OCI-LY1 (cell line): ENCODE data around the gene APBB3.

ENCODE experiments used
- CTCF ChIP-seq: fragments of 200-600 bp; sonication (generic), shearing (Covaris generic); IDR thresholded peaks from 2 replicates; pipeline ENCODE4 v1.5.1; 2017; ENCODE audit warnings: mild to moderate bottlenecking, antibody characterized with exemption, low read length, moderate library complexity, mixed read lengths
- EZH2 ChIP-seq: fragments of 200-600 bp; sonication (generic), shearing (Covaris generic); IDR thresholded peaks from 2 replicates; pipeline ENCODE4 v1.8.0; 2017; ENCODE audit warnings: borderline replicate concordance, mixed run types, mild to moderate bottlenecking, antibody characterized with exemption, low read length, moderate library complexity, mixed read lengths

DNA sequence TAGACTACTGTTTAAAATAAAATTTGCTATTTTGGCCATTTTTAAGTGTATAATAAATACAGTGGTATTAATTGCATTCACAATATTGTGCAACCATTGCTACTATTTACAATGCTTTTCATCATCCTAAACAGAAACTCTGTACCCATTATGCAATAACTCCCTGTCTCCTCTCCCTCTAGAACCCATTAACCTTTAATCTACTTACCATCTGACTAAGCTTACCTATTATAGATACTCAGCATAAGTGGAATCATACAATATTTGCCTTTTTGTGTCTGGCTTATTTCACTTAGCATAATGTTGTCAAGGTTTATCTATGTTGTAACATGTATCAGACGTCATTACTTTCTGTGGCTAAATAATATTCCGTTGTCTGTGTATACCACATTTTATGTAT lies 42.6 kb upstream of the APBB3 start:
- TF ChIP-seq CTCF = no peak
- TF ChIP-seq EZH2 = no peak
